ENCODE results near the gene SH3YL1. TPM values are rescaled to one million over a fixed set of nuclear protein-coding genes. Genes with fewer than 3 reads are reported as not detected.

Gene SH3YL1
- total RNA-seq, 1 experiment from 2014 or later: 21.7 TPM

DNA sequence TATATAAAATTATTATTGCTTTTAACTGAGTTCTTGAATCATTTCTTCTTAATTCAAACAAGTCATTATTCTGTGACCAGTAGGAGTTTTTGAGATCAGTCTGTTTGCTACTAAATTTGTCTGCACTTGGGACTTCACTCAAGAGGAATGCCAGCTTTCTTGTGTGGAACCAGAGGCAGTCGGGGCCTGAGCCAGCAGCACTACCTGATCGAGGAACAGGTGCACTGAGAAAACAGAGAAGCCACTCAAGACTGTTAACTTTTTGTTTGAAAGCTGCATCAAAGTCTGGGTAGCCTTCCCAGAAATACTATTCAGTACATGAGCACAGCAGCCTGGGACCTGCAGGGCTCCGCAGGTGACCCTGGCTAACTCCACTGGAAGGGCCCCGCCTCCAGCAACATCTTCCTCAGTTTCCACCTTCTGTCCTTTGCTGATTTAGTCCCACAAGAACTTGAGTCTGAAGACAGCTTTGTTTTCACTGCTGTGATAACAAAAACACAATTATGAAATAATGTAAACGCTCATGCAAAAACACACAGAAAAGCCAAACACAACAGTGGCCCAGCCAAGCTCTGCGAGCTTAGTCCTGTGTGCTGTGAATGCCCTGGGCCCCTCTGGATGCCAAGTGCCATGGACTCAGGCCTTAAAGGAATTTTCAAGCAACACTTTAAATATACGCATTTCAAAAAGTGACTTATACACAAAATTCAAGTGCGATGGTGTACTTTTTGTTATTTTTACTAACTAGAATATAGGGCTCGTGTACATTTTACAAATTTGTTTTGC, 62.0 kb downstream of the SH3YL1 start:
- Histone ChIP-seq H3K27me3 (peaks cover 6% of the 10 kb centered on the region; the same call in 1 of the 2 replicates), H3K9me3 (replicated peaks) (no peaks in the 10 kb centered on the region), H3K36me3 (no peaks in the 10 kb centered on the region), H3K27ac (no peak overlapping the region), H3K4me1 (no peaks in the 10 kb centered on the region; the same call in 1 of the 2 replicates), H3K4me3 (no peak overlapping the region)
- no peak for DNase-seq

GRCh38 chr2:199041-199966, 64.5 kb downstream of the SH3YL1 start:
- Histone ChIP-seq H3K9me3 (replicated peaks) (no peaks in the 10 kb centered on the region), H3K36me3 (no peaks in the 10 kb centered on the region), H3K27ac (no peak overlapping the region), H3K4me3 (no peak overlapping the region), H3K27me3 (0 out of 2 replicates have a peak, but pooled peaks cover 9% of the 10 kb centered on the region), H3K4me1 (no peaks in the 10 kb centered on the region)
- no peak for DNase-seq

- no peaks in the 10 kb centered on the region for H3K36me3 ChIP-seq
These were observed 67.4 kb downstream of the SH3YL1 start for GRCh38 chr2:196406-196805.

DNA sequence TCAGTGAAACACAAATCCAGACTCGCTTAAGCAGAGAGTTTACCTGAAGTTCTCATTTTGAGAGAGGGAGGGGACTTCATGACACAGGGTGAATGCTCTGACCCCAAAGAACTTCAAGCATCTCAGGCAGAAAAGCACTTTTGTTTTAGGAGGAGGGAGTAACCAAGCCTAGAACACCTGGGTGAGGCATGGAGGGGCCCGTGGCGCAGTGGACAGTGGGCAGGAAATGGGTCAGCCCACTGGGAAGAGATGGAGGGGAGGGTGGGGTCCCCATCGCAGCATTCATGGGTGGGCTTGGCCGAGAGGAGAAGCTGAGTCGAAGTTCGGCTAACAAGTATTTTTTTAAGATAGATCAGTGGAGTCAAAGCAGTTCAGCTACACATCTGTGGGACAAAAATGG, 67.9 kb downstream of the SH3YL1 start:
- no peaks in the 10 kb centered on the region for H3K36me3 ChIP-seq
- DNase-seq: no peak
- H3K9me3 ChIP-seq (replicated peaks): no peaks in the 10 kb centered on the region
- H3K27ac ChIP-seq: no peak overlapping the region
- no peak overlapping the region for H3K4me3 ChIP-seq
- 0 out of 2 replicates have a peak, but pooled peaks cover 3% of the 10 kb centered on the region for H3K27me3 ChIP-seq
- H3K4me1 ChIP-seq: no peaks in the 10 kb centered on the region

More at GRCh38 chr2:196406-196805, 67.4 kb downstream of the SH3YL1 start:
- Histone ChIP-seq H3K4me1 (no peaks in the 10 kb centered on the region), H3K27me3 (0 out of 2 replicates have a peak, but pooled peaks cover 3% of the 10 kb centered on the region), H3K4me3 (no peak overlapping the region), H3K27ac (no peak overlapping the region), H3K9me3 (replicated peaks) (no peaks in the 10 kb centered on the region)
- no peak for DNase-seq

GRCh38 chr2:193141-193671, 70.6 kb downstream of the SH3YL1 start:
- Histone ChIP-seq H3K27ac (no peak overlapping the region), H3K4me3 (no peak overlapping the region), H3K4me1 (no peaks in the 10 kb centered on the region), H3K27me3 (0 out of 2 replicates have a peak, but pooled peaks cover 3% of the 10 kb centered on the region), H3K36me3 (no peaks in the 10 kb centered on the region), H3K9me3 (replicated peaks) (no peaks in the 10 kb centered on the region)
- peak in 1 of 2 experiments; percentile 12 for DNase-seq

DNA sequence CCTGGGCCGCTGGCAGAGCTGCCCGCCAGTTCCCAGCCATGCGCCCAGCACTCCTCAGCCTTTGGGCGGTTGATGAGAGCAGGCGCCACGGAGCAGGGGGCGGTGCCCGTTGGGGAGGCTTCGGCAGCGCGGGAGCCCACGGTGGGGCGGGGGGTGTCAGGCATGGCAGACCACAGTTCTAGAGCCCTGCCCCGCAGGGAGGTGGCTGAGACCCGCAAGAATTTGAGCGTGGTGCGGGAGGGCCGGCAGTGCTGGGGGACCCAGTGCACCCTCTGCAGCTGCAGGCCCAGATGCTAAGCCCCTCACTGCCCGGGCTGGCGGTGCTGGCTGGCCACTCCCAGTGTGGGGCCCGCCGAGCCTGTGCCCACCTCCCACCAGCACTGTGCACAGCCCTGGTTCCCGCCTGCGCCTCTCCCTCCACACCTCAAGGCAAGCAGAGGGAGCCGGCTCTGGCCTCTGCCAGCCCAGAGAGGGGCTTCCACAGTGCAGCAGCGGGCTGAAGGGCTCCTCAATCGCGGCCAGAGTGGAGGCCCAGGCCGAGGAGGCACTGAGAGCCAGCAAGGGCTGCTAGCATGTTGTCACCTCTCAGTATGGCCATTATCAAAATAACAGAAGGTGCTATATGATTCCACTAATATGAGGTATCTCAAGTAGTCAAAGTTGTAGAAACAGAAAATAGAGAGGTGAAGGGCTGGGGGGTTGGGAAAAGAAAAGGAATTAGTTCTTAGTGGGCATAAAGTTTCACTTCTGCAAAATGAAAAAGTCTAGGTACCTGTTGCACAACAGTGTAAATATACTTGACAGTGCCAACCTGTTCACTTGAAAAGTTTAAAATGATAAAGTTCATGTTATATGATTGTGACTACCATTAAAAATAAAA, 72.3 kb downstream of the SH3YL1 start:
- 0 out of 2 replicates have a peak, but pooled peaks cover 3% of the 10 kb centered on the region for H3K27me3 ChIP-seq

GRCh38 chr2:187825-188224, 76.0 kb downstream of the SH3YL1 start:
- H3K27ac ChIP-seq: no peak overlapping the region
- no peaks in the 10 kb centered on the region for H3K36me3 ChIP-seq
- H3K9me3 ChIP-seq (replicated peaks): peaks cover 6% of the 10 kb centered on the region; the same call in 1 of the 2 replicates
- DNase-seq: no peak
- H3K27me3 ChIP-seq: no peaks in the 10 kb centered on the region
- H3K4me3 ChIP-seq: no peak overlapping the region
- no peaks in the 10 kb centered on the region for H3K4me1 ChIP-seq

More for the DNA sequence above, 72.3 kb downstream of the SH3YL1 start:
- Histone ChIP-seq H3K9me3 (replicated peaks) (peaks cover 4% of the 10 kb centered on the region; the same call in 1 of the 2 replicates), H3K27ac (no peak overlapping the region), H3K4me3 (no peak overlapping the region), H3K4me1 (no peaks in the 10 kb centered on the region), H3K36me3 (no peaks in the 10 kb centered on the region)
- no peak for DNase-seq

GRCh38 chr2:185221-185620, 78.6 kb downstream of the SH3YL1 start:
- H3K4me3 ChIP-seq: no peak overlapping the region
- H3K36me3 ChIP-seq: no peaks in the 10 kb centered on the region
- DNase-seq: no peak
- H3K27ac ChIP-seq: no peak overlapping the region
- H3K27me3 ChIP-seq: no peaks in the 10 kb centered on the region
- peaks cover 6% of the 10 kb centered on the region; the same call in 1 of the 2 replicates for H3K9me3 ChIP-seq (replicated peaks)
- H3K4me1 ChIP-seq: no peaks in the 10 kb centered on the region

GRCh38 chr2:184695-185094, 79.1 kb downstream of the SH3YL1 start:
- Histone ChIP-seq H3K9me3 (replicated peaks) (peaks cover 6% of the 10 kb centered on the region; the same call in 1 of the 2 replicates), H3K4me1 (no peaks in the 10 kb centered on the region), H3K4me3 (no peak overlapping the region), H3K27ac (no peak overlapping the region), H3K36me3 (no peaks in the 10 kb centered on the region), H3K27me3 (no peaks in the 10 kb centered on the region)
- DNase-seq: no peak

DNA sequence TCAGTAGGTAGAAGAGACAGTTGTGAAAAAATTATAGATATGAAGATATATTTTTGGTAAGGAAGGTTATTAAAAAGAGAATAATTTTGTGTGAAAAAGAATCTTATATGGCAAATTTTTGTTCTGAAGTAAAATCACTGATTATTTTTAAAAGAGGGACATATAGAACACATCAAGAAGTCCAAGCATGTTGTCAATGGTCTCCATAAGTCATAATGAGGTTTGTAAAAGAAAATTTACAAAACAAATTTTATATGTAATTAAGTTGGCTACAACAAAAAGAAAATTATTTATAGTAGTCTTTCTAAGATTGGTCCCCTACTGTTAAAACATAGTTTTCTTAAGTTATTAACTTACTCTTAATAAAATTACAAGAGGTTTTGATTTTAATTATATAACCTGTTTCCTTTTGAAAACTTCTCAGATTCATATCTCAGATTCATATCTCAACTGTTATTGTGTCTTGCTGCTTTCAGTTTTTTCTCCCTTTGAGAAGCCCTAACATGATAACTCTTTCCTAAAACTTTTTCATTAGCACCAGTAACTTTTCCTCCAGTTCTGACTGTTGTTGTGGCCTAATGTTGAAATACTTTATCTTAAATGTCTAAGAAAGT, 81.2 kb downstream of the SH3YL1 start:
- no peaks in the 10 kb centered on the region for H3K36me3 ChIP-seq
- no peaks in the 10 kb centered on the region for H3K4me1 ChIP-seq
- no peak overlapping the region for H3K27ac ChIP-seq
- peaks cover 6% of the 10 kb centered on the region; the same call in 1 of the 2 replicates for H3K9me3 ChIP-seq (replicated peaks)
- peak in 1 of 2 experiments; percentile 21 for DNase-seq
- H3K27me3 ChIP-seq: no peaks in the 10 kb centered on the region
- H3K4me3 ChIP-seq: no peak overlapping the region

DNA sequence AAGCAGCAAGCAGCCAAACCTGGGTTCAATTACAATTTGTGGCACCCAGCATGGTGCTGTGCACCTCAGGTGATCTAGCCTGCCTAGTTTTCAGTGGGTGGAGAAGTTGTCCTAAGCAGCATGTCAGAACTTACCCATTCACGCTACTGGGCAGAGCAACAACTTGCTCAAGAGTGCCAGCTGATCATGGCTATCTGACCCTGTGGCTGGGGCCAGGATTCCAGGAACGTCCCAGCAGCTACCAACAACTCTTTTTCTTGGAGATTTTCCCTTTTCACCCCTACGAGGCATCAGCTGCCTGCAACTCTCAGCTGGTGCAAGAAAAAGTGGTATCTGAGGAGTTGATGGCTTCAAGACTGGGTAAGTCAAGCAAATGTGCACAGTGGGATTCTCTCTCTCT, 83.5 kb downstream of the SH3YL1 start:
- Histone ChIP-seq H3K9me3 (replicated peaks) (0 out of 2 replicates have a peak, but pooled peaks cover 2% of the 10 kb centered on the region), H3K27me3 (no peaks in the 10 kb centered on the region), H3K36me3 (no peaks in the 10 kb centered on the region), H3K27ac (no peak overlapping the region), H3K4me1 (peaks cover 8% of the 10 kb centered on the region; the same call in 1 of the 2 replicates), H3K4me3 (no peak overlapping the region)
- DNase-seq: no peak

GRCh38 chr2:179886-180285, 83.9 kb downstream of the SH3YL1 start:
- no peak for DNase-seq
- no peaks in the 10 kb centered on the region for H3K36me3 ChIP-seq
- peaks cover 8% of the 10 kb centered on the region; the same call in 1 of the 2 replicates for H3K4me1 ChIP-seq

DNA sequence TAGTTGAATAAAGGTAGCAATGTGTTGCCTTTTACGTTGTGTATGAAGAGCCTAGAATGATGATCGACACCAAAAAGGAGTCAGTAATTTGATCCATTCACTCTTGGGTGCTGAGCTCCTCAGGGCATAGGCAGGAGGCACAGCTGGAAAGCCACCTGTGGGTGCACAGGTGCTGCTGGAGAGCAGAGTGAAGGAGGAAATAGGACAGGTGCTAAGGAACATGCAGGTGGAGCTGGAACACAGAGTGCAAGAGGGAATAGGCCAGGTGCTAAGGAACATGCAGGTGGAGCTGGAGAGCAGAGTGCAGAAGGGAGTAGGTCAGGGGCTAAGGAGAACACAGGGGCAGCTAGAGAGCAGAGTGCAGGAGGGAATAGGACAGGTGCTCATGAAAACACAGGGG, 86.1 kb downstream of the SH3YL1 start:
- H3K27me3 ChIP-seq: no peaks in the 10 kb centered on the region
- no peaks in the 10 kb centered on the region for H3K36me3 ChIP-seq
- H3K4me3 ChIP-seq: no peak overlapping the region
- DNase-seq: no peak
- no peak overlapping the region for H3K27ac ChIP-seq
- H3K9me3 ChIP-seq (replicated peaks): no peaks in the 10 kb centered on the region
- peaks cover 8% of the 10 kb centered on the region; the same call in 1 of the 2 replicates for H3K4me1 ChIP-seq

More at GRCh38 chr2:179886-180285, 83.9 kb downstream of the SH3YL1 start:
- H3K27ac ChIP-seq: no peak overlapping the region
- no peaks in the 10 kb centered on the region for H3K27me3 ChIP-seq
- 0 out of 2 replicates have a peak, but pooled peaks cover 2% of the 10 kb centered on the region for H3K9me3 ChIP-seq (replicated peaks)
- no peak overlapping the region for H3K4me3 ChIP-seq

Measured in SJCRH30 (cell line).